Peyer's patch (tissue), 4 donors: ENCODE data around the gene TNS4. TPM values are rescaled to one million over a fixed set of nuclear protein-coding genes. Genes with fewer than 3 reads are reported as not detected.
A peak's percentile ranks its signal among the peaks of the same experiment; 100 is the strongest.

Experiments used
- DNase-seq, 3 donors: peaks; one replicate each; pipeline ENCODE4 v3.0.0-alpha.2; 2017 to 2019
- H3K27ac ChIP-seq, 4 donors: fragments of 200-600 bp; sonication (generic); one replicate each; pipeline ENCODE4 v1.5.1; 2016 to 2019
- H3K27me3 ChIP-seq, 2 donors: fragments of 200-600 bp; sonication (generic); one replicate each; pipeline ENCODE4 v1.5.1; 2019
- H3K36me3 ChIP-seq, 3 donors: fragments of 200-600 bp; sonication (generic); one replicate each; pipeline ENCODE4 v1.5.1; 2016 to 2019
- H3K4me1 ChIP-seq, 4 donors: fragments of 200-600 bp; sonication (generic); one replicate each; pipeline ENCODE4 v1.5.1; 2016 to 2019
- H3K4me3 ChIP-seq, 4 donors: fragments of 200-600 bp; sonication (generic); 1 replicate in 3 of 4; 2 replicates in 1 of 4; pipeline ENCODE4 v1.5.1; 2016 to 2019; ENCODE audit warnings: mild to moderate bottlenecking in 1 of 4
- H3K9me3 ChIP-seq, 4 donors: fragments of 200-600 bp; sonication (generic); one replicate each; pipeline ENCODE4 v1.5.1; 2016 to 2019; ENCODE audit warnings: mild to moderate bottlenecking in 1 of 4
- POLR2A ChIP-seq, 2 donors: fragments of 450-650 bp; IDR thresholded peaks; one replicate each; pipeline ENCODE4 v1.5.1; 2017; ENCODE audit warnings: antibody characterized with exemption in 2 of 2, mild to moderate bottlenecking in 2 of 2, moderate library complexity in 2 of 2
- total RNA-seq, 4 donors: library from RNA; depleted of rRNA; stranded (reverse); fragments of >200 nt; gene quantifications; one replicate each; pipeline ENCODE4 v1.1.0, GENCODE V29; 2016
- TF ChIP-seq, protein P1 (sequence below), 6 experiments: fragments of 450-650 bp in 4 of 6; fragments of 200-600 bp in 2 of 6; sonication (generic) in 1 of 6; IDR thresholded peaks; one replicate each; pipeline ENCODE4 v1.5.1; 2017 to 2019; ENCODE audit warnings: antibody characterized with exemption in 6 of 6, mild to moderate bottlenecking in 3 of 6, moderate library complexity in 1 of 6

TNS4 gene
- total RNA-seq, 4 donors from 2014 or later, result 0.54 to 2.5 (median 1.7) TPM

DNA sequence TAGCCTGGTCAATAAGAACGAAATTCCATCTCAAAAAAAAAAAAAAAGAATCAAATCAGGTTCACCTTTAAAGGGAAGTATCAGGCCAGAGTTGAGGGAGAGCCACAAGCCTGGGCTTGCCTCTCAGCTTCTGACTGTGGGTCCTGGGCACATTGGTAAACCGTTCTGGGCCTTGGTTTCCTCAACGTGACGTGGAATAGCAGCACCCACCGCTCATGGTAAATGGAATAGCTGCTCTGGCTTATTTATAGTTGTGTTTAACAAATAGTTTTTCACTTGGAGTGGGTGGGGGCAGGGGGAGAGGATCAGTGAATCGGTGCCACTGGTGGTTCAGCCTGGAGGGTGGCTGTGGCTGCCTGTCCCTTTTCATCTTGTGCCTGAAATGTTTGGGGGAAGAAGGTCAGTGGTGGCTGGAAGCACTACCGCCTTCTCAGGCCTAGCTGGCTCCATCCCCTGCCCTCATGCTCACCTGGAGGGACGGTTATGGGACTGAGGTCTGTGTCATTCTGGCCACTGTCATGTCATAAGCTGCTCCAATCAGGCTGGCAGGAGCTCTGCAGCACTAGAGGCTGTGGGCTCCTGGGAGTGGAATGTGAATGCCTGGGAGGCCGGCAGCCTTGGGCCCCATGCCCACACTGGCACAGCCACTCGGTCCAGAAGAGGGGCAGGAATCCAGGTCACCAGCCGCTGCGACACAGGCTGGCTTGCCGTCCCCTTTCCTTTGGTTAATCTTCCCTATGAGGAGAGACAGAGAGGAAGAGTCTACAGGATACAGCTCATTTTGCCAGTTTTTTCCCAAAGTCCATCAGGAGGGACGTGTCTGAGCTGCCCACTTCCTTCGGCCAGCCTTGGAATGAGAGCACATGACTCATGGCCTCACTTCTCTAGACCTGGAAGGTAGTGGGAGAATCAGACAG is 36.9 kb upstream of the TNS4 start:
- Histone ChIP-seq H3K9me3 (no peaks in the 10 kb centered on the region), H3K4me3 (no peak overlapping the region), H3K27ac (peak overlapping the region; percentile 1 to 56 (median 26)), H3K36me3 (no peaks in the 10 kb centered on the region), H3K4me1 (peaks cover 0 to 45% (median 37%) of the 10 kb centered on the region in 4 donors), H3K27me3 (no peaks in the 10 kb centered on the region)
- DNase-seq, result peak in 1 of 3 donors; percentile 37
- no peak for TF ChIP-seq POLR2A (IDR thresholded peaks at IDR 0.05)
- TF ChIP-seq, protein P1, sequence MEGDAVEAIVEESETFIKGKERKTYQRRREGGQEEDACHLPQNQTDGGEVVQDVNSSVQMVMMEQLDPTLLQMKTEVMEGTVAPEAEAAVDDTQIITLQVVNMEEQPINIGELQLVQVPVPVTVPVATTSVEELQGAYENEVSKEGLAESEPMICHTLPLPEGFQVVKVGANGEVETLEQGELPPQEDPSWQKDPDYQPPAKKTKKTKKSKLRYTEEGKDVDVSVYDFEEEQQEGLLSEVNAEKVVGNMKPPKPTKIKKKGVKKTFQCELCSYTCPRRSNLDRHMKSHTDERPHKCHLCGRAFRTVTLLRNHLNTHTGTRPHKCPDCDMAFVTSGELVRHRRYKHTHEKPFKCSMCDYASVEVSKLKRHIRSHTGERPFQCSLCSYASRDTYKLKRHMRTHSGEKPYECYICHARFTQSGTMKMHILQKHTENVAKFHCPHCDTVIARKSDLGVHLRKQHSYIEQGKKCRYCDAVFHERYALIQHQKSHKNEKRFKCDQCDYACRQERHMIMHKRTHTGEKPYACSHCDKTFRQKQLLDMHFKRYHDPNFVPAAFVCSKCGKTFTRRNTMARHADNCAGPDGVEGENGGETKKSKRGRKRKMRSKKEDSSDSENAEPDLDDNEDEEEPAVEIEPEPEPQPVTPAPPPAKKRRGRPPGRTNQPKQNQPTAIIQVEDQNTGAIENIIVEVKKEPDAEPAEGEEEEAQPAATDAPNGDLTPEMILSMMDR (IDR thresholded peaks at IDR 0.05), result no peak

DNA sequence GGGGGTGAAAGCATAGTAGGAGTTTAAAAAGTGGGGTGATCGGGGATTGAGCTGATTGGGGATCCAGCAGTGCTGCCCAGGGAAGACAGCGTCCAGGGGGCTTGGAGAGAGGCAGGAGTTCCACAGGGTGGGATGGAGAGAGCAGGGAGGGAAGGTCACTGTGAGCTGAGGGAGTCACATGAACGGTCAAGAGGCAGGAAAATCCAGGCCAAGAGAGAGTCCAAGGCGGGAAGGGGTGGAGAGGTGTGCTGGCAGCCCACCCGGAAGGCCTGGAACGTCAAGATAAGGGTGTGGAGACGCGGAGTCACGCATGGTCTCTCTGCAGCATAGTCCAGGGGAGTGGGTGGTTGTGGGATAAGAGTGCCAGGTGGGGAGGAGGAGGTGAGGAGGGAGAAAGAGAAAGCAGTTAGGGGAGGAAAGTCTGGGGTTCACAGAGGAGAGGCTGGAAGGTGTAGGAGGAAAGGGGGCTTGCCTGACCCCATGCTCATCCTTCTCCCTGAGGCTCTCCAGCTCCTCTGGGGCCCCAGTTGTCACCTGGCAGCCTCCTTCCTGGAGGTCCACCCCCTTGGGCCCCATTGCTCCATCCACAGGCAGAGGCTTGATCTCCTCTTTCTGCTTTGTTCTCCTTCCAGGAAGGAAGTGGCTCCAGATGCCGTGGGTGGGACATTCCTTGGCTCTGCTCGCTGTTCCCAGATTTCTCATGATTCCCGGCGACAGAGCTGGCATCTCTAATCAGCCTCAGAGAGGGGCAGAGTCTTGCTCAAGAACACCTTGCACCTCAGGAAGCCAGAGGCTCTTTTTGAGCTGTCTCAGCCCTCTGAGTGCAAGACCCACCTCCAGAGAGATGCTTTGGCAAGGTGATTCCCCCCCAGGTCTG is 35.1 kb upstream of the TNS4 start:
- H3K4me1 ChIP-seq, result peaks cover 0 to 41% (median 28%) of the 10 kb centered on the region in 4 donors
- no peaks in the 10 kb centered on the region for H3K9me3 ChIP-seq
- H3K4me3 ChIP-seq, result no peak overlapping the region
- H3K36me3 ChIP-seq, result no peaks in the 10 kb centered on the region
- H3K27ac ChIP-seq, result peak overlapping the region; percentile 19 to 63 (median 42)
- peak in 1 of 3 donors; percentile 46 for DNase-seq
- H3K27me3 ChIP-seq, result no peaks in the 10 kb centered on the region
- no peak for TF ChIP-seq POLR2A (IDR thresholded peaks at IDR 0.05)
- TF ChIP-seq, protein P1 (IDR thresholded peaks at IDR 0.05), result no peak

DNA sequence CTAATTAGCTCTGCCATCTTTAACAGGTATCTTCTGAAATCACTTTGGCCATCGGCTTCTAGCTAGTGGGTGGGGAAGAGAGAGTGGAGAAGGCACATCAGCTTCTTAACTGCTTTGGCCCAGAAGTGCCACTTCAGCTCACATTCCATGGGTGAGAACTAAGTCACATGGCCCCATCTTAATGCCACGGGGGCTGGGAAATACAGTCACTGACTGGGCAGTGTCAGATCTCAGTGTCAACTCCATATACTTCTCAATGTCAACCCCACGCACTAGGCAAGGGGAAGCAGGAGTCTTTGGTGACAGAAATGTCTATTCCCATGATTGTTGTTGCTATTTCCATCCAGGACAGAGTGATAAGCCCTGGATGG is 34.5 kb upstream of the TNS4 start:
- no peaks in the 10 kb centered on the region for H3K9me3 ChIP-seq
- no peaks in the 10 kb centered on the region for H3K27me3 ChIP-seq
- H3K4me3 ChIP-seq, result no peak overlapping the region
- TF ChIP-seq, protein P1 (IDR thresholded peaks at IDR 0.05), result no peak
- TF ChIP-seq POLR2A (IDR thresholded peaks at IDR 0.05), result no peak
- no peaks in the 10 kb centered on the region for H3K36me3 ChIP-seq
- peak overlapping the region in 3 of 4 donors; percentile 19 to 63 (median 56) for H3K27ac ChIP-seq
- peak in 1 of 3 donors; percentile 13 for DNase-seq
- H3K4me1 ChIP-seq, result peaks cover 0 to 35% (median 24%) of the 10 kb centered on the region in 4 donors

DNA sequence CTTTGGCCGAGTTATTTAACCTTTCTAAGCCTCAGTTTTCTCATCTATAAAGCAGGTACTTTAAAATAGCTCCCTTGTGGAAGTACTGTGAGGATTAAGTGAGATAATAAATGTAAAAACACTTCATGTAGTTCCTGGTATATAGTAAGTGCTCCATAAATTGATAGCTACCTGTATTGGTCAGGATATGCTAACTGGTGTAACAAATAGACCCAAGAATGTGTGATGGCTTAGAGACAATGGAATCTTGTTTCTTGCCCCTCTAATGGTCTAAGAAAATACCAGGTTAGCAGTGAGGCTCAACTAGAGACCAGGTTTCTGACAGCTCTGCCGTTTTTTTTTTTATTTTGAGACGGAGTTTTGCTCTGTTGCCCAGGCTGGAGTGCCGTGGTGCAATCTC is 34.0 kb upstream of the TNS4 start:
- H3K27ac ChIP-seq, result peak overlapping the region in 1 of 4 donors; percentile 56
- peaks cover 0 to 32% (median 21%) of the 10 kb centered on the region in 4 donors for H3K4me1 ChIP-seq
- H3K9me3 ChIP-seq, result no peaks in the 10 kb centered on the region
- DNase-seq, result no peak
- no peak overlapping the region for H3K4me3 ChIP-seq
- H3K27me3 ChIP-seq, result no peaks in the 10 kb centered on the region
- TF ChIP-seq, protein P1 (IDR thresholded peaks at IDR 0.05), result no peak
- no peak for TF ChIP-seq POLR2A (IDR thresholded peaks at IDR 0.05)
- no peaks in the 10 kb centered on the region for H3K36me3 ChIP-seq

DNA sequence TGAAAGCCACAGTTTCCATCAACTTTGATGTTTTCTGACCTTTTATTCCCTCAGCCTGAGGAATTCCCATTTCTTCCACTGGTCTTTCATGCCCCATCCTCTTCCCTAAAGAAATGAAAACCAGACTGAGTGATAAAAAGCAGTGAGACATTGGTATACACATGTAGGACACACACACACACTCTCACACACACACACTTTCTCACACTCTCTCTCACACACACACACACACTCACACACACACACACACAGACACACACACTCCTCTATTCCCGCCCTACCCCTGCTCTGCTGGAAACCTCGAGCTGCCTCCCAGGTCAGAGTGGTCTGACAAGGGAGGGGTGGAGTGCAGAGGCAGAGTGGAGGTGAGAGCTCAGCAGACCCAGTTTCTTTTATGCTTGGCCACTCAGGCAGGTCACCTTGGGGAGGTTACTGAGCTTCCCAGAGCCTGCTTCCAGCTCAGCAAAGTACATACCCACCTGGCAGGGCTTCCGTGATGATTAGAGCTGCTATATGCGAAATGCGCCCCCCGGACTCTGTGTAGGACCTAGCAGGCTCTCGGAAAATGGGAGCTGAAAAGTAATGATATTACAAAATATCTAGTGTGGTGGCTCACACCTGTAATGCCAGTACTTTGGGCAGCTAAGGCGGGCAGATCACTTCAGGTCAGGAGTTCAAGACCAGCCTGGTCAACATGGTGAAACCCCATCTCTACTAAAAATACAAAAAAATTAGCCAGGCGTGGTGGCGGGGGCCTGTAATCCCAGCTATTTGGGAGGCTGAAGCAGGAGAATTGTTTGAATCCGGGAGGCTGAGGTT is 33.2 kb upstream of the TNS4 start:
- Histone ChIP-seq H3K27ac (peak overlapping the region in 1 of 4 donors; percentile 2), H3K9me3 (no peaks in the 10 kb centered on the region), H3K27me3 (no peaks in the 10 kb centered on the region), H3K4me3 (no peak overlapping the region), H3K4me1 (peaks cover 0 to 32% (median 19%) of the 10 kb centered on the region in 4 donors), H3K36me3 (no peaks in the 10 kb centered on the region)
- TF ChIP-seq, protein P1 (IDR thresholded peaks at IDR 0.05), result no peak
- no peak for TF ChIP-seq POLR2A (IDR thresholded peaks at IDR 0.05)
- DNase-seq, result peak in 1 of 3 donors; percentile 25
